ENCODE data around the gene SRGAP2B.
"Not testable (repeated sequence)": the region's sequence is repeated elsewhere in the genome, so short reads cannot be mapped to it uniquely, and the experiment has no call there.

- TF ChIP-seq CTCF (IDR thresholded peaks at IDR 0.05); BHLHE40 (IDR thresholded peaks at IDR 0.05; ENCODE audit: low read depth, low read length); REST (IDR thresholded peaks at IDR 0.05); RNF2 (IDR thresholded peaks at IDR 0.05; ENCODE audit: borderline replicate concordance, low read depth); CEBPB (IDR thresholded peaks at IDR 0.05); ESRRA (IDR thresholded peaks at IDR 0.05; ENCODE audit: borderline replicate concordance, low read length); POLR2A (IDR thresholded peaks at IDR 0.05; ENCODE audit: low read length); MYC (IDR thresholded peaks at IDR 0.05; ENCODE audit: borderline replicate concordance, low read length); MAFK (IDR thresholded peaks at IDR 0.05; ENCODE audit: partially characterized antibody); HOXB5 (CRISPR knock-in tag; IDR thresholded peaks at IDR 0.05): not testable (repeated sequence)
- TF ChIP-seq, protein P1, sequence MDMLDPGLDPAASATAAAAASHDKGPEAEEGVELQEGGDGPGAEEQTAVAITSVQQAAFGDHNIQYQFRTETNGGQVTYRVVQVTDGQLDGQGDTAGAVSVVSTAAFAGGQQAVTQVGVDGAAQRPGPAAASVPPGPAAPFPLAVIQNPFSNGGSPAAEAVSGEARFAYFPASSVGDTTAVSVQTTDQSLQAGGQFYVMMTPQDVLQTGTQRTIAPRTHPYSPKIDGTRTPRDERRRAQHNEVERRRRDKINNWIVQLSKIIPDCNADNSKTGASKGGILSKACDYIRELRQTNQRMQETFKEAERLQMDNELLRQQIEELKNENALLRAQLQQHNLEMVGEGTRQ (IDR thresholded peaks at IDR 0.05): not testable (repeated sequence)
Measured at GRCh38 chr1:144919106-144919505, 176.0 kb downstream of the SRGAP2B start.
